Gastrocnemius medialis (tissue), 4 donors: ENCODE data around the gene ERCC1. TPM values are rescaled to one million over a fixed set of nuclear protein-coding genes. Genes with fewer than 3 reads are reported as not detected.
A peak's percentile ranks its signal among the peaks of the same experiment; 100 is the strongest.
"Not testable (repeated sequence)": the region's sequence is repeated elsewhere in the genome, so short reads cannot be mapped to it uniquely, and the experiment has no call there.

Experiments used
- ATAC-seq, 2 donors: fragments of 150-250 bp; one replicate each; pipeline ENCODE4 v1.9.1; 2016
- DNase-seq, 2 donors: peaks; one replicate each; pipeline ENCODE4 v3.0.0-alpha.2; 2019
- H3K27ac ChIP-seq, 4 donors: fragments of 200-600 bp; sonication (generic); 1 replicate in 1 of 4; 2 replicates in 3 of 4; pipeline ENCODE4 v1.5.1; 2016 to 2018; ENCODE audit warnings: mild to moderate bottlenecking in 2 of 4, moderate library complexity in 1 of 4
- H3K27me3 ChIP-seq, 3 donors: fragments of 200-600 bp; sonication (generic) in 2 of 3; 1 replicate in 1 of 3; 2 replicates in 2 of 3; pipeline versions ENCODE4 v1.5.1 to v1.6.0; 2016 to 2019; ENCODE audit warnings: mild to moderate bottlenecking in 1 of 3, moderate library complexity in 1 of 3
- H3K36me3 ChIP-seq, 2 donors: fragments of 200-600 bp; sonication (generic) in 1 of 2; one replicate each; pipeline ENCODE4 v1.5.1; 2017 to 2018
- H3K4me1 ChIP-seq, 2 donors: fragments of 200-600 bp; sonication (generic) in 1 of 2; one replicate each; pipeline ENCODE4 v1.5.1; 2016 to 2017; ENCODE audit warnings: mild to moderate bottlenecking in 2 of 2
- H3K4me3 ChIP-seq, 4 donors: fragments of 200-600 bp; sonication (generic) in 3 of 4; 1 replicate in 1 of 4; 2 replicates in 3 of 4; pipeline ENCODE4 v1.5.1; 2016 to 2019; ENCODE audit warnings: mild to moderate bottlenecking in 2 of 4
- H3K9me3 ChIP-seq, 3 donors: fragments of 200-600 bp; sonication (generic) in 2 of 3; 1 replicate in 1 of 3; 2 replicates in 2 of 3; pipeline ENCODE4 v1.5.1; 2016 to 2019
- CTCF ChIP-seq, 5 experiments: fragments of 450-650 bp in 3 of 5; fragments of 200-600 bp in 2 of 5; sonication (generic) in 2 of 5; IDR thresholded peaks in 4 of 5; conservative IDR thresholded peaks in 1 of 5; 1 replicate in 4 of 5; 2 replicates in 1 of 5; pipeline ENCODE4 v1.5.1; 2016 to 2019; ENCODE audit warnings: antibody characterized with exemption in 5 of 5, mild to moderate bottlenecking in 3 of 5, moderate library complexity in 3 of 5
- POLR2A ChIP-seq, 2 donors: fragments of 450-650 bp; IDR thresholded peaks; one replicate each; pipeline ENCODE4 v1.6.1; 2017; ENCODE audit warnings: antibody characterized with exemption in 2 of 2, mild to moderate bottlenecking in 2 of 2, moderate library complexity in 2 of 2
- in situ Hi-C, 4 donors: fragments of 200-750 bp; cut with MboI; loops; one replicate each; pipeline versions ENCODE4 v1.15.0 to v1.8.0; 2017; ENCODE audit warnings: low sequenced_read_pairs in 4 of 4
- intact Hi-C: fragments of 100-400 bp; cut with DNase I; formaldehyde crosslinking; loops from one replicate; pipeline ENCODE4 v1.15.1; 2023; ENCODE audit warnings: low total_unique reads
- total RNA-seq, 4 donors: library from RNA; depleted of rRNA; stranded (reverse); fragments of >200 nt; gene quantifications; one replicate each; pipeline versions ENCODE4 v1.1.0 to v1.2.3, GENCODE V29; 2016

Gene ERCC1
- total RNA-seq, 4 donors from 2014 or later: 92.1 to 185 (median 103) TPM

GRCh38 chr19:45408830-45409556 is 14.7 kb downstream of the ERCC1 start:
- DNase-seq (no peak), ATAC-seq (no peak)
- intact Hi-C loops (loop anchor here (5.0 kb wide), 1 partner anchor 82 kb away; no protein-coding TSS in a partner anchor), in situ Hi-C loops (no loop called here)
- H3K9me3 ChIP-seq: no peaks in the 10 kb centered on the region
- peaks cover 22 to 23% of the 10 kb centered on the region in 2 donors for H3K4me1 ChIP-seq
- peaks cover 0 to 27% of the 10 kb centered on the region in 2 donors for H3K36me3 ChIP-seq
- TF ChIP-seq POLR2A (IDR thresholded peaks at IDR 0.05) (no peak), CTCF (IDR thresholded peaks at IDR 0.05 in 4 of 5, conservative IDR thresholded peaks at IDR 0.05 in 1 of 5) (no peak)
- no peak overlapping the region for H3K4me3 ChIP-seq
- no peak overlapping the region for H3K27ac ChIP-seq
- H3K27me3 ChIP-seq: peaks cover 5 to 9% (median 9%) of the 10 kb centered on the region in 3 donors

- Histone ChIP-seq H3K4me1 (peaks cover 22 to 23% of the 10 kb centered on the region in 2 donors), H3K27me3 (peaks cover 5 to 10% (median 9%) of the 10 kb centered on the region in 3 donors), H3K9me3 (no peaks in the 10 kb centered on the region), H3K4me3 (no peak overlapping the region), H3K36me3 (peaks cover 0 to 19% of the 10 kb centered on the region in 2 donors), H3K27ac (no peak overlapping the region)
- in situ Hi-C loops (no loop called here), intact Hi-C loops (loop anchor here (5.0 kb wide), 1 partner anchor 81 kb away; no protein-coding TSS in a partner anchor)
- no peak for ATAC-seq
- TF ChIP-seq CTCF (IDR thresholded peaks at IDR 0.05 in 4 of 5, conservative IDR thresholded peaks at IDR 0.05 in 1 of 5) (no peak), POLR2A (IDR thresholded peaks at IDR 0.05) (no peak)
- DNase-seq: no peak
Measured at GRCh38 chr19:45408121-45408520, 15.6 kb downstream of the ERCC1 start.

- Histone ChIP-seq H3K4me3 (peak overlapping the region in 1 of 4 donors; percentile 75), H3K36me3 (peaks cover 0 to 13% of the 10 kb centered on the region in 2 donors), H3K4me1 (peaks cover 22 to 23% of the 10 kb centered on the region in 2 donors)
- DNase-seq, H3K27me3 ChIP-seq, ATAC-seq, H3K27ac ChIP-seq, H3K9me3 ChIP-seq, in situ Hi-C loops: not testable (repeated sequence)
- intact Hi-C loops: loop anchor here (2.0 to 5.0 kb wide), 2 partner anchors 15 to 80 kb away; partner anchors contain the start of gene ERCC1
Measured at GRCh38 chr19:45407585-45407984, 16.1 kb downstream of the ERCC1 start.

GRCh38 chr19:45407091-45407375 is 16.7 kb downstream of the ERCC1 start:
- in situ Hi-C loops: no loop called here
- Histone ChIP-seq H3K27me3 (peaks cover 5 to 10% (median 9%) of the 10 kb centered on the region in 3 donors), H3K4me1 (peaks cover 22 to 23% of the 10 kb centered on the region in 2 donors), H3K9me3 (no peaks in the 10 kb centered on the region), H3K4me3 (peak overlapping the region; percentile 58 to 94 (median 80)), H3K36me3 (peaks cover 0 to 11% of the 10 kb centered on the region in 2 donors), H3K27ac (peak overlapping the region; percentile 88 to 96 (median 92))
- intact Hi-C loops: loop anchor here (2.0 to 5.0 kb wide), 2 partner anchors 16 to 80 kb away; partner anchors contain the start of gene ERCC1
- TF ChIP-seq POLR2A (IDR thresholded peaks at IDR 0.05) (no peak), CTCF (IDR thresholded peaks at IDR 0.05 in 4 of 5, conservative IDR thresholded peaks at IDR 0.05 in 1 of 5) (no peak)
- no peak for DNase-seq
- no peak for ATAC-seq
